DOHH2 (cell line): ENCODE data around the gene RHOBTB3.
A peak's percentile ranks its signal among the peaks of the same experiment; 100 is the strongest.
"Not testable (repeated sequence)": the region's sequence is repeated elsewhere in the genome, so short reads cannot be mapped to it uniquely, and the experiment has no call there.

ENCODE experiments used
- H3F3A ChIP-seq: fragments of 200-600 bp; sonication (generic), shearing (Covaris generic); 2 replicates; pipeline ENCODE4 v1.6.0; 2016; ENCODE audit warnings: antibody characterized with exemption, mild to moderate bottlenecking; ENCODE audit not compliant: control insufficient read depth, insufficient read depth
- H3K27ac ChIP-seq: fragments of 200-600 bp; sonication (generic); 2 replicates; pipeline ENCODE4 v1.5.1; 2014; ENCODE audit warnings: low read depth, mild to moderate bottlenecking, low read length, moderate library complexity
- H3K27me3 ChIP-seq: fragments of 200-600 bp; sonication (generic); 2 replicates; pipeline ENCODE4 v1.6.1; 2014; ENCODE audit warnings: mild to moderate bottlenecking, low read length, mixed read lengths; ENCODE audit not compliant: control insufficient read depth
- H3K36me3 ChIP-seq: fragments of 200-600 bp; sonication (generic); 2 replicates; pipeline ENCODE4 v1.6.1; 2014; ENCODE audit warnings: mild to moderate bottlenecking, low read length, moderate library complexity, mixed read lengths; ENCODE audit not compliant: control insufficient read depth
- H3K4me1 ChIP-seq: fragments of 200-600 bp; sonication (generic); 2 replicates; pipeline ENCODE4 v1.6.1; 2014; ENCODE audit warnings: mild to moderate bottlenecking, low read length, mixed read lengths; ENCODE audit not compliant: control insufficient read depth
- H3K4me2 ChIP-seq: fragments of 200-600 bp; sonication (generic); 2 replicates; pipeline ENCODE4 v1.6.0; 2014; ENCODE audit warnings: mild to moderate bottlenecking, low read length, moderate library complexity
- H3K4me3 ChIP-seq: fragments of 200-600 bp; sonication (generic); 2 replicates; pipeline ENCODE4 v1.5.1; 2014; ENCODE audit warnings: mild to moderate bottlenecking, low read length, mixed read lengths
- H3K79me2 ChIP-seq: fragments of 200-600 bp; sonication (generic); 2 replicates; pipeline ENCODE4 v1.6.1; 2014; ENCODE audit warnings: mild to moderate bottlenecking, low read length, mixed read lengths; ENCODE audit not compliant: control insufficient read depth
- H3K9me2 ChIP-seq: fragments of 200-600 bp; sonication (generic); replicated peaks from 2 replicates; pipeline ENCODE4 v1.6.1; 2014; ENCODE audit warnings: mild to moderate bottlenecking, low read length, mixed read lengths; ENCODE audit not compliant: control insufficient read depth
- H3K9me3 ChIP-seq: fragments of 200-600 bp; sonication (generic); 2 replicates; pipeline ENCODE4 v1.6.1; 2014; ENCODE audit warnings: antibody characterized with exemption, low read length, mixed read lengths; ENCODE audit not compliant: control insufficient read depth, insufficient read depth
- H4K20me1 ChIP-seq: fragments of 200-600 bp; sonication (generic); 2 replicates; pipeline ENCODE4 v1.6.0; 2014; ENCODE audit warnings: low read depth, mild to moderate bottlenecking, antibody characterized with exemption, low read length, moderate library complexity; ENCODE audit not compliant: control insufficient read depth, insufficient read depth
- EZH2phosphoT487 ChIP-seq: fragments of 200-600 bp; sonication (generic); IDR thresholded peaks from 2 replicates; pipeline ENCODE4 v1.6.1; 2017; ENCODE audit warnings: borderline replicate concordance, mild to moderate bottlenecking, antibody characterized with exemption, low read length, moderate library complexity, mixed read lengths
- TF ChIP-seq, protein P1 (sequence below): fragments of 200-600 bp; sonication (generic); IDR thresholded peaks from one replicate; pipeline ENCODE4 v1.5.1; 2014; ENCODE audit warnings: antibody characterized with exemption, mild to moderate bottlenecking, low read depth, low read length; ENCODE audit not compliant: poor library complexity, severe bottlenecking

Gene RHOBTB3

DNA sequence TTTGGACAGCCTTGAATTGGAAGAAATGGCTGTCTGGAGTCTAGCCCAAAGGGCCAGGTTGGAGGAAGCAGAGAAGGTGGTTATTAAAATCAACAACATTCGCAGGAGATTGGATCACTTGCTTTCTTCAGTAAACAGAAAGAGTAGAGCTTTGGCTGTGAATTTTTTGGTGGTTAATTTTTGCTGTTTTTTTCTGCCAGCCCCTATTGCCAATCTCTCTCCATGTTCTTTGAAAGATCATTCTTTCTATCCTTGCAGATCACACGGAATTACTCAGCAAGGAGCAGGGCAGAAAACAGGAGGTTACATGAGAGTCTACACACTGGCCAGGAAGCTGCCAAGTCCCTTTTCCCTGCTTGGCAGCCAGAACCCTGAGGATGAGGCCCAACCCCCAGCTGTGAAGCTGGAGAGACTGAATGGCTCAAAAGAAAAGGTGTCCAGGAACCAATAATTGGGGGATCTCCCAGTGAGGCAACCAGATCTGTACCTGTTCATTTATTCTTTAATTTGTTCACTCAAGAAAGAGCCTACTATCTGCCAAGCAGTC, 78.4 kb downstream of the RHOBTB3 start:
- Histone ChIP-seq H3F3A (0 out of 2 replicates have a peak, but pooled peaks cover 3% of the 10 kb centered on the region), H3K27ac (peak overlapping the region; percentile 69), H3K9me3 (no peaks in the 10 kb centered on the region), H3K36me3 (peaks cover 12% of the 10 kb centered on the region), H4K20me1 (no peaks in the 10 kb centered on the region), H3K4me2 (peak overlapping the region; percentile 77), H3K4me1 (peaks cover 27% of the 10 kb centered on the region), H3K27me3 (no peaks in the 10 kb centered on the region), H3K4me3 (peak overlapping the region; percentile 62), H3K79me2 (no peaks in the 10 kb centered on the region), H3K9me2 (no peaks in the 10 kb centered on the region)
- TF ChIP-seq, protein P1, sequence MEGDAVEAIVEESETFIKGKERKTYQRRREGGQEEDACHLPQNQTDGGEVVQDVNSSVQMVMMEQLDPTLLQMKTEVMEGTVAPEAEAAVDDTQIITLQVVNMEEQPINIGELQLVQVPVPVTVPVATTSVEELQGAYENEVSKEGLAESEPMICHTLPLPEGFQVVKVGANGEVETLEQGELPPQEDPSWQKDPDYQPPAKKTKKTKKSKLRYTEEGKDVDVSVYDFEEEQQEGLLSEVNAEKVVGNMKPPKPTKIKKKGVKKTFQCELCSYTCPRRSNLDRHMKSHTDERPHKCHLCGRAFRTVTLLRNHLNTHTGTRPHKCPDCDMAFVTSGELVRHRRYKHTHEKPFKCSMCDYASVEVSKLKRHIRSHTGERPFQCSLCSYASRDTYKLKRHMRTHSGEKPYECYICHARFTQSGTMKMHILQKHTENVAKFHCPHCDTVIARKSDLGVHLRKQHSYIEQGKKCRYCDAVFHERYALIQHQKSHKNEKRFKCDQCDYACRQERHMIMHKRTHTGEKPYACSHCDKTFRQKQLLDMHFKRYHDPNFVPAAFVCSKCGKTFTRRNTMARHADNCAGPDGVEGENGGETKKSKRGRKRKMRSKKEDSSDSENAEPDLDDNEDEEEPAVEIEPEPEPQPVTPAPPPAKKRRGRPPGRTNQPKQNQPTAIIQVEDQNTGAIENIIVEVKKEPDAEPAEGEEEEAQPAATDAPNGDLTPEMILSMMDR, result no peak
- no peak for TF ChIP-seq EZH2phosphoT487

DNA sequence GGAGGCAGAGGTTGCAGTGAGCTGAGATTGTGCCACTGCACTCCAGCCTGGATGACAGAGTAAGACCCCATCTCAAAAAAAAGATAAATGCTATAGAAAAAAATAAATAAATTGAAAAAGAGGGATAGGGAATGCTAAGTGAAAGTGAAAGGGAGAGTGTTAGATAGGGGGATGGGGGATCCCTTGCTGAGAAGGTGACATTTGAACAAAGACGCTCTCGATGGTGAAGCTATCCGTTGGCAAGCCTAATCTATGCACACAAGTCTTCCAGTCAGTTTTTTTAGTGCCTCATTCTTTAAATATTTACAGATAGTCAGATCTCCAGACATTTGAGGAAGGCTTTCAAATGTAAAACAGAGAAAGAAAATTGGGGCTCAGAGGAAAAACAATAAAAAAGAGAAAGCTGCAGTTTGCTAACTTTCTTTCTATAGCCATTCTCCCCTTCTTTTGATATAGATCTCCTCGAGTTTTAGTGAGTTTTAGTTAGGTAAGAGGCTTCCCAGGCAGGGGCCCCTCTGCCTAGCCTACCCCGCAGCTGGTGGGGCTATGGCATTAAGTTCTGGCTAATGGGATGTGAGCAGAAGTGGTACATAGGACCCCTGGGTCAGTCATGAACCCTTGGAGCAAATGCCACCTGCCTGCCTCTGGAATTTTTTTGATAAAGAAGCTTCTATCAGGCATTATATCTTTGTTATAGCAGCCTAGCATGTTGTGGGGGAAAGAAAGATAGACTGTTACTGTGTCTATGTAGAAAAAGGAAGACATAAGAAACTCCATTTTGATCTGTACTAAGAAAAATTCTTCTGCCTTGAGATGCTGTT, 79.4 kb downstream of the RHOBTB3 start:
- no peak overlapping the region for H3K4me3 ChIP-seq
- H3K4me1 ChIP-seq, result peaks cover 36% of the 10 kb centered on the region
- no peaks in the 10 kb centered on the region for H3K79me2 ChIP-seq
- peaks cover 22% of the 10 kb centered on the region for H3K36me3 ChIP-seq
- H3F3A ChIP-seq, result 0 out of 2 replicates have a peak, but pooled peaks cover 3% of the 10 kb centered on the region
- no peak overlapping the region for H3K27ac ChIP-seq
- no peaks in the 10 kb centered on the region for H3K9me3 ChIP-seq
- no peaks in the 10 kb centered on the region for H3K27me3 ChIP-seq
- H4K20me1 ChIP-seq, result no peaks in the 10 kb centered on the region
- no peak overlapping the region for H3K4me2 ChIP-seq
- TF ChIP-seq, protein P1, result no peak
- no peak for TF ChIP-seq EZH2phosphoT487
- no peaks in the 10 kb centered on the region for H3K9me2 ChIP-seq

DNA sequence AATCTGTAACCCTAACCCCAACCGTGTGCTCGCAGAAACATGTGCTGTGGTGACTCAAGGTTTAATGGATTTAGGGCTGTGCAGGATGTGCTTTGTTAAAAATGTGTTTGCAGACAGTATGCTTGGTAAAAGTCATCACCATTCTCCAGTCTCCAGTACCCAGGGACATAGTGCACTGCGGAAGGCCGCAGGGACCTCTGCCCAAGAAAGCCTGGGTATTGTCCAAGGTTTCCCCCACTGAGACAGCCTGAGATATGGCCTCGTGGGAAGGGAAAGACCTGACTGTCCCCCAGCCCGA, 79.9 kb downstream of the RHOBTB3 start:
- H3K79me2 ChIP-seq, H3K4me2 ChIP-seq, H3F3A ChIP-seq, H4K20me1 ChIP-seq, H3K27me3 ChIP-seq, H3K9me3 ChIP-seq, H3K9me2 ChIP-seq, H3K4me3 ChIP-seq, H3K27ac ChIP-seq: not testable (repeated sequence)
- H3K4me1 ChIP-seq, result peaks cover 42% of the 10 kb centered on the region
- peaks cover 28% of the 10 kb centered on the region for H3K36me3 ChIP-seq

DNA sequence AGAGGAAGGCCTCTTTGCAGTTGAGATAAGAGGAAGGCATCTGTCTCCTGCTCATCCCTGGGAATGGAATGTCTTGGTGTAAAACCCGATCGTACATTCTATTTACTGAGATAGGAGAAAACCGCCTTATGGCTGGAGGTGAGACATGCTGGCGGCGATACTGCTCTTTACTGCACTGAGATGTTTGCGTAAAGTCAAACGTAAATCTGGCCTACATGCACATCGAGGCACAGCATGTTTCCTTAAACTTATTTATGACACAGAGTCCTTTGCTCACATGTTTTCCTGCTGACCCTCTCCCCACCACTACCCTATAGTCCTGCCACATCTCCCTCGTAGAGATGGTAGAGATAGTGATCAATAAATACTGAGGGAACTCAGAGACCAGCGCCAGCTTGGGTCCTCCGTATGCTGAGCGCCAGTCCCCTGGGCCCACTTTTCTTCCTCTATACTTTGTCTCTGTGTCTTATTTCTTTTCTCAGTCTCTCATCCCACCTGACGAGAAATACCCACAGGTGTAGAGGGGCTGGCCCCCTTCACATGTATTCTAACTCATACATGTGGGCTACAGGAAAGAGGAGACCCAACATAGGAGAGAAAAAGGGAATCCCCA, 80.4 kb downstream of the RHOBTB3 start:
- H3K27ac ChIP-seq, H3K4me2 ChIP-seq, H3K27me3 ChIP-seq: not testable (repeated sequence)

More for the DNA sequence above, 80.4 kb downstream of the RHOBTB3 start:
- peaks cover 32% of the 10 kb centered on the region for H3K36me3 ChIP-seq
- not testable (repeated sequence) for H3K79me2 ChIP-seq, H3K9me2 ChIP-seq, H3K4me3 ChIP-seq, H4K20me1 ChIP-seq, H3F3A ChIP-seq, H3K9me3 ChIP-seq
- H3K4me1 ChIP-seq, result peaks cover 47% of the 10 kb centered on the region
